ENCODE results near the gene CARHSP1. TPM values are rescaled to one million over a fixed set of nuclear protein-coding genes. Genes with fewer than 3 reads are reported as not detected.

Gene CARHSP1
- total and polyA plus RNA-seq, 2 of the 8 experiments (the other 6 are each of a cell fraction or from before 2014, with no cell fraction given): 292 to 300 TPM

DNA sequence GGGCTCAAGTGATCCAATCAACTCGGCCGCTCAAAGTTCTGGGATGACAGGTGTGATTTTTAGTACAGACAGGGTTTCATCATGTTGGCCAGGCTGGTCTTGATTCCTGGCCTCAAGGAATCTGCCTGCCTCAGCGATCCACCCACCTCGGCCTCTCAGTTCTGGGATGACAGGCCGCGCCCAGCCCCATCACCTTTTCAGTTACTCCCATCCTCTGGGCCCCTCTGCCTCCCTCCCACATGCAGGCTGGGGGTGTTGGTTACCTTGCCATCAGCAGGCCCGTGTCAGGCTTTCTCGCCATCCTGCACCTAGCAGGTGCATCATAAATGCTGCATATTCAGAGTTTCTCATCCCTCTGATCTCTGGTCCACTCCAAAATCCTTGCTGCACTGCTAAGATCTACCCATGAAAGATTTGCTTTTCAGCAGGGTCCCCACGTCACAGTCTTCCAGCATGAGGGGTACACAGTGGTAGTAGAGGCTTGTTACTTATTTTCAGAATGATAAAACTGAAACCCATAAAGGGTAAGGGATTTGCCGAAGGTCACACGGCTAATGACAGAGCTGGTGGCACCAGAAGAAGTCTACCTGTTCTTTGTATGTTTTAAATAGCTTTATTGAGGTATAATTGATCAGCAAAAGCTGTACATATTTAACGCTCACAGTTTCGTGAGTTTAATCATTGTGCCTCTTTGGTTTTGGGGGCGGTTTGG, 54.6 kb downstream of the CARHSP1 start (continued):
- TF ChIP-seq EP300 (IDR thresholded peaks at IDR 0.05; ENCODE audit: borderline replicate concordance in 1 of 2, low read depth in 2 of 2, low read length in 2 of 2) (no peak), SIN3A (conservative IDR thresholded peaks at IDR 0.05 in 1 of 2, IDR thresholded peaks at IDR 0.05 in 1 of 2; ENCODE audit: low read depth in 1 of 2, low read length in 2 of 2) (no peak), CEBPB (IDR thresholded peaks at IDR 0.05; ENCODE audit: low read depth, low read length) (no peak), ASH2L (IDR thresholded peaks at IDR 0.05; ENCODE audit: low read length) (no peak), NRF1 (IDR thresholded peaks at IDR 0.05; ENCODE audit: low read depth, low read length) (no peak), POLR2A (IDR thresholded peaks at IDR 0.05; ENCODE audit: control extremely low read depth in 1 of 2, low read depth in 2 of 2, low read length in 2 of 2) (no peak), CBX8 (IDR thresholded peaks at IDR 0.05; ENCODE audit: borderline replicate concordance, low read depth, low read length) (no peak), EGR1 (IDR thresholded peaks at IDR 0.05; ENCODE audit: borderline replicate concordance, low read depth, low read length) (no peak), RXRA (IDR thresholded peaks at IDR 0.05; ENCODE audit: insufficient read depth, low read depth, low read length) (no peak)
